ENCODE data around the gene RNF217.
"Not testable (repeated sequence)": the region's sequence is repeated elsewhere in the genome, so short reads cannot be mapped to it uniquely, and the experiment has no call there.

RNF217 gene

GRCh38 chr6:125120054-125120590, 157.9 kb downstream of the RNF217 start:
- H3K4me3 ChIP-seq (ENCODE audit: low read depth, low read length), result no peak overlapping the region
- DNase-seq (ENCODE audit: low read depth, low spot score), result no peak
- in situ Hi-C loops (cut with HindIII; ENCODE audit: low sequenced_read_pairs), result no loop called here
- TF ChIP-seq, protein P1, sequence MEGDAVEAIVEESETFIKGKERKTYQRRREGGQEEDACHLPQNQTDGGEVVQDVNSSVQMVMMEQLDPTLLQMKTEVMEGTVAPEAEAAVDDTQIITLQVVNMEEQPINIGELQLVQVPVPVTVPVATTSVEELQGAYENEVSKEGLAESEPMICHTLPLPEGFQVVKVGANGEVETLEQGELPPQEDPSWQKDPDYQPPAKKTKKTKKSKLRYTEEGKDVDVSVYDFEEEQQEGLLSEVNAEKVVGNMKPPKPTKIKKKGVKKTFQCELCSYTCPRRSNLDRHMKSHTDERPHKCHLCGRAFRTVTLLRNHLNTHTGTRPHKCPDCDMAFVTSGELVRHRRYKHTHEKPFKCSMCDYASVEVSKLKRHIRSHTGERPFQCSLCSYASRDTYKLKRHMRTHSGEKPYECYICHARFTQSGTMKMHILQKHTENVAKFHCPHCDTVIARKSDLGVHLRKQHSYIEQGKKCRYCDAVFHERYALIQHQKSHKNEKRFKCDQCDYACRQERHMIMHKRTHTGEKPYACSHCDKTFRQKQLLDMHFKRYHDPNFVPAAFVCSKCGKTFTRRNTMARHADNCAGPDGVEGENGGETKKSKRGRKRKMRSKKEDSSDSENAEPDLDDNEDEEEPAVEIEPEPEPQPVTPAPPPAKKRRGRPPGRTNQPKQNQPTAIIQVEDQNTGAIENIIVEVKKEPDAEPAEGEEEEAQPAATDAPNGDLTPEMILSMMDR (IDR thresholded peaks at IDR 0.05; ENCODE audit: low read depth, low read length), result no peak

DNA sequence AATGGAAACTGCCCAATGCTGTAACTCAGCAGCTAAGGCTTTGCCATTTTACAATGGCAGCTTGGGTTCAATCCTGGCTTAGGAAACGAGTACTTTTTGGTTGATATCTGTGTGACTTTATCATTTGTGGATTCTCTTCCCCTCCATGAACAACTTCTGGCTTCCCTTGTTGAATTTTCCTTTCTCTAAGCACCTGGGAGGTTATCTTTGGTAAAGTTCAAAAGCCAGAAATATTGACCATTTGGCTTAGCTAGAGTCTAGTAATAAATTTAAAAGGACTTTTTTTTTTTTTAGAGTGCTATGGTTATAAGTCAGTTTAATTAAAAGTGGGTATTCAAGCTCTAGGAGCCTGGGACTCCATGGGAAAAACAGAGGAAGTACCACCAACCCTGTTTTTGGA, 159.7 kb downstream of the RNF217 start:
- TF ChIP-seq, protein P1 (IDR thresholded peaks at IDR 0.05; ENCODE audit: low read depth, low read length), result no peak
- DNase-seq (ENCODE audit: low read depth, low spot score), result no peak
- no peak overlapping the region for H3K4me3 ChIP-seq (ENCODE audit: low read depth, low read length)
- in situ Hi-C loops (cut with HindIII; ENCODE audit: low sequenced_read_pairs), result no loop called here

DNA sequence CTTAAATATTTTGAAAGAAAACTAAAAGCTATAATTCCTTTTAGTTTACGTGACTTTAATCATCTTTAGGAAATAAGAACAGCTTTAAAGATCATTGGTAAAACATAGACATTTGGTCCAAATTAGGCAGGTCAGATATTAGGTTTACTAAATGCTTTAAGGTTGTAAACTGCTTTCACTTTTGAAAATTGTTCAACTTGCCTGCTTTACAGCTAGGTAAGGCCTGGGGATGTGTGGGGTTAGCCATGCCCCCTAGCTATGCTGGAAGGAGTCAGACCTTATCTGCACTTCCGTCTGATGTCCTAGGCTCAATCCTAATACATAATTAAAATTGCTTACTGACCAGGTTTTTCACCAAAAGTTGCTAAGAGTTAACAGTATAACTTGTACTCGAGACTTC, 160.8 kb downstream of the RNF217 start:
- TF ChIP-seq, protein P1 (IDR thresholded peaks at IDR 0.05; ENCODE audit: low read depth, low read length), result no peak
- no peak for DNase-seq (ENCODE audit: low read depth, low spot score)
- no peak overlapping the region for H3K4me3 ChIP-seq (ENCODE audit: low read depth, low read length)
- in situ Hi-C loops (cut with HindIII; ENCODE audit: low sequenced_read_pairs), result no loop called here

- TF ChIP-seq, protein P1 (IDR thresholded peaks at IDR 0.05; ENCODE audit: low read depth, low read length), result no peak
- H3K4me3 ChIP-seq (ENCODE audit: low read depth, low read length), result no peak overlapping the region
- in situ Hi-C loops (cut with HindIII; ENCODE audit: low sequenced_read_pairs), result no loop called here
- DNase-seq (ENCODE audit: low read depth, low spot score), result no peak
Measured at GRCh38 chr6:125123468-125124048, 161.3 kb downstream of the RNF217 start.

GRCh38 chr6:125124049-125124669, 161.9 kb downstream of the RNF217 start:
- TF ChIP-seq, protein P1 (IDR thresholded peaks at IDR 0.05; ENCODE audit: low read depth, low read length), result no peak
- in situ Hi-C loops (cut with HindIII; ENCODE audit: low sequenced_read_pairs), result no loop called here
- DNase-seq (ENCODE audit: low read depth, low spot score), result peak; percentile 34
- no peak overlapping the region for H3K4me3 ChIP-seq (ENCODE audit: low read depth, low read length)

- in situ Hi-C loops (cut with HindIII; ENCODE audit: low sequenced_read_pairs); DNase-seq (ENCODE audit: low read depth, low spot score); H3K4me3 ChIP-seq (ENCODE audit: low read depth, low read length): not testable (repeated sequence)
Measured at GRCh38 chr6:125125856-125126255, 163.6 kb downstream of the RNF217 start.

- no peak overlapping the region for H3K4me3 ChIP-seq (ENCODE audit: low read depth, low read length)
- no peak for DNase-seq (ENCODE audit: low read depth, low spot score)
- TF ChIP-seq, protein P1 (IDR thresholded peaks at IDR 0.05; ENCODE audit: low read depth, low read length), result no peak
- in situ Hi-C loops (cut with HindIII; ENCODE audit: low sequenced_read_pairs), result no loop called here
Measured at GRCh38 chr6:125129354-125129753, 167.1 kb downstream of the RNF217 start.
